GM18508 (cell line): ENCODE results near the gene IFITM5.
A peak's percentile ranks its signal among the peaks of the same experiment; 100 is the strongest.

Experiments
- ATAC-seq: cut with Tn5 transposase; IDR thresholded peaks from one replicate; pipeline ENCODE4 v1.9.1; 2021; ENCODE audit warnings: moderate number of reproducible peaks; ENCODE audit not compliant: insufficient read depth, unreplicated experiment

IFITM5 gene

DNA sequence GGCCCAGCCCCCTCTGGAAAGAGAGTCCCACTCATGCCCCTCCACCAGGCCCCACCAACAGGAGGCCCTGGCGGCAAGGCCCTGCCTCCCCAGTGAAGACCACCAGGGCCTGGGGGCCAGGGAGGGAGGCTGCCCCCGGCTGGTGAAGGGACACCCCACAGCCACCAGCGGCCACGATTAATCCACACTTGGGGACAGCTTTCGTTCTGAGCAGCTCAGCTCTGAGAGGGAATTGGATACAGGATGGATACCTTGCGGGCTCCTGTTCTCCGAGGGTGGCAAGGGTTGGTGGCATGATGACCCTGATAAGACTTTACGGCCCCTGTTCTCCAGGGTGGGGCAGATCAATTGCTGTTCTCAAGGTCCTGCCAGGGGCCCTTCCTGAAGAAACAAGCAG lies 28.0 kb downstream of the IFITM5 start:
- ATAC-seq, result no peak

DNA sequence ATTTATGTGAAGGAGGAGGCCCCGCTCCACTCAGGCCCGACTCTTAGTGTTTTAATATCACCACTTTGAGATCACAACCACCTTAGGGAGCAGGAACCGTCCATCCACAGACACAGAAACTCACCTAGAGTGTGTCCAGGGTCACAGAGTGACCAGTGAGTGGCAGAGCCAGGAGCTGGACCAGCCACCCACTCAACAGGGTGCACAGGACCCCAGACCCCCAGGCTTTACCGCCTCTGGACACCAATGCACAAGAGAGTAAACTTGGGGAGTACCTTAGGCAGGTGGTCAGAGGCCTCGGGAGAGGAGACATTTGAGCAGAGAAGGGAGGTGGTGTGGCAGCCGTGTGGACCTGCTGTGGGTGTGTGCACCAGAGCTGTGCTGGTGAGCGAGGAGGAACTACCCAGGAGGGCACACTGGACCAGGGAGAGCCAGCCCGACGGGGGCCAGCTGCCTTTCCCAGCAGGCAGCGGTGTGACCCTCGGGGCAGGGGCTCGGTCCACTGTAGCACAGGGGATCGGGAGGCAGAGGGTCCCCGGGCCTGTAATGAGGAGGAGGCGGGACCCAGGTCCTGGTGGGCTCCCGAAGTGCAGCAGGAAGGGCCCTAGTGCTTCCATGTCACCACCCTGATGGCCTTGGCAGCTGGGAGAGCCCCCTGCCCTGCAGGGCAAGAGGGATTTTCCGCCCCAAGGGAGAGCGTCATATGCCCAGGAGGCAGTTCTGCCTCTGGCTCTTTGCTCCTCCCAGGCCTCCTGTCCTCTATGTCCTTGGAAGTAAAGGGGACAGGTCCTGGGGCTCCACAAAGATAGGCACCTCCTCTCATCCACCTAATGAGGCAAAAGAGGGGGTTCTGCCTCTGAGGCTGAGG lies 28.6 kb downstream of the IFITM5 start:
- no peak for ATAC-seq

DNA sequence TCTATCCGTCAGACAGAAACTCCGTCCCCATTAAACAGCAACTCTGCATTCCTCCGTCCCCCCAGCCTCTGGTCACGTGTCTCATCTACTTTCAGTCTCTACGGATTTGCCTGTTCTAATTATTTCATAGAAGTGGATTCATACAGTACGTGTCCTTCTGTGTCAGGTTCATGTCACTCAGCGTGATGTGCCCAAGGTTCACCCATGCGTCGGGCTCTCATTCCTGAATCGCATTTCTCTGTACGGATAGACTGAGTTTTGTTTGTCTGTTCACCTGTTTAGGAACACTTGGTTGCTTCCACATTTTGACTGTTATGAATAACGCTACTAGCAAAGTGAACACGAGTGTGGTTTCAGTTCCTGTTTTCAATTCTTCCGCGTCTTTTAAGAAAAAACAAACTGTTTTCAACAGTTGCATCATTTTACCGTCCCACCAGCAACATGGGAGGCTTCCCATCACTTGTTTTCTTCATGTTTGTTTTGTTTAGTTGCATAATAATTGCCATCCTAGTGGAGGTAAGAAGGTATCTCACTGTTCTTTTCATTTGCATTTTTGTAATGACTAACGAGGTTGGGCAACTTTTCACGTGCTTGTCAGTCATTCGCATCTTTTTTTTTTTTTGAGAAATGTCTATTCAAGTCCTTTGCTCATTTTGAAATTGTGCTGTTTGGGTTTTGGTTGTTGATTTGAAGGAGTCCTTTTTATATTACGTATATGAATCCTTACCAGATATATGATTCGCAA lies 30.0 kb downstream of the IFITM5 start:
- ATAC-seq, result peak; percentile 63

DNA sequence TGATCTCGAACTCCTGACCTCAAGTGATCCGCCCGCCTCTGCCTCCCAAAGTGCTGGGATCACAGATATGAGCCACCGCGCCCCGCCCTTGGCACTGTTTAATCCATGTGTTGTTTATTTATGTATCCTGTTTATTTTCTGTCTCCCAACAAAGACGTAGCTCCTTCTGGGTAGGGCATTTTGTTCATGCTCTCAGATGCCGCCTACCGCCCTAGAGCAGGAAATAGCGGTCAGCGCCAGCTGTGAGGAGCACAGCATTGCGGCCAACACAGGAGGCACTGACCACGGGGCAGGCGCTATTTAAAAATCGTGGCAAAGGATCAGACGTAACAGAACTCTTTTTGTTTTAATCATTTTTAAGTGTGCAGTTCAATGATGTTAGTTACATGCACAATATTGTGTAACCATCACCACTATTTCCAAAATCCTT lies 30.6 kb downstream of the IFITM5 start:
- ATAC-seq, result peak; percentile 26

DNA sequence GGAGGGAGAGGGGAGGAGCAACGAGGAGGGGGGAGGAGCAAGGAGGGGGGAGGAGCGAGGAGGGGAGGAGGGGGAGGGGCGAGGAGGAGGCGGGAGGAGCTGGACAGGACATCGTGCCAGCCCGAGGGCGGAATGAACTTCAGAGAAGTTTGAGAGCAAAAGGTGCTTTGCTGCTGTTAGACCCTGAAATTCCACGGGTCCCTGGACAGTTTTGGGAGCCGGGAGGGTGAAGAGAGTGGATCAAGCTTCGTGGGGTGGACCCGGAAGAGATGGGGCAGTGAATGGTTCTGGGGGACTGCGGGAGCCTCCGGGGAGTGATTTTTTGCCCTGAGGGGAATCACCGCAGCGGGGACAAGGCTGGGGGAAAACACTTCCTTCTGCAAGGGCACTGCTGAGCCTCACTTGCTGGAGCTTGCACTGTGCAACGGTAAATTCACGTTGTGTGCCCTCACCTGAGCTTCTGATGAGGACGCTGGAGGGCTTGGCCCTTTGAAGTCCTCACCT lies 31.8 kb downstream of the IFITM5 start:
- no peak for ATAC-seq

DNA sequence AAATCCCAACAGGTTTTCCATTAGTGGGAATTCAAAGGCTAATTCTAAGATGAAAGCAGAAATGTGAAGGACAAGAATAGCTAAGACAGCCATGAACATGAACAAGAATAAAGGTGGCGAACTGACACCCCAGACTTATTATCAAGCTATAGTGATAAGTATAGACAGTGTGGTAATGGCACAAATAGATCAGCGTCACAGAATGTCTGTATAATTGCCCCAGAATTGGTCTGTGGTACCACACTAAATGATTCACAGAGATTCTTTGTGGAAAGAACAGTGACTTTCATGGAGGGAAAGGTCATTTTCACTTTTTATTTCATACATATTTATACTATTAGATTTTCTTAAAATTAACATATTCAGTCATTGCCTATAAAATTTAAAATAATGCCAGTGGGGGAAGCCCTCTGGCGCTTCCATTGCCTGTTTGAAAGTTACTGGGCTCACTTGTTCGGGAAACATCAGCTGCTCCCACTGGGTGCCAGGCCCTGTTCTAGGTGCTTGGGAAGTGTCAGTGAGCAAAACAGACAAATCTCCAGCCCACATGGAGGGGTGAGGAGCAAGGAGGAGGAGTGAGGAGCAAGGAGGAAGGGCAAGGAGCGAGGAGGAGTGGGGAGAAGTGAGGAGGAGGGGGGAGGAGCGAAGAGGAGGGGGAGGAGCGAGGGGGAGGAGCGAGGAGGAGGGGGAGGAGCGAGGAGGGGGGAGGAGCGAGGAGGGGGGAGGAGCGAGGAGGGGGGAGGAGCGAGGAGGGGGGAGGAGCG lies 32.5 kb downstream of the IFITM5 start:
- ATAC-seq, result no peak

DNA sequence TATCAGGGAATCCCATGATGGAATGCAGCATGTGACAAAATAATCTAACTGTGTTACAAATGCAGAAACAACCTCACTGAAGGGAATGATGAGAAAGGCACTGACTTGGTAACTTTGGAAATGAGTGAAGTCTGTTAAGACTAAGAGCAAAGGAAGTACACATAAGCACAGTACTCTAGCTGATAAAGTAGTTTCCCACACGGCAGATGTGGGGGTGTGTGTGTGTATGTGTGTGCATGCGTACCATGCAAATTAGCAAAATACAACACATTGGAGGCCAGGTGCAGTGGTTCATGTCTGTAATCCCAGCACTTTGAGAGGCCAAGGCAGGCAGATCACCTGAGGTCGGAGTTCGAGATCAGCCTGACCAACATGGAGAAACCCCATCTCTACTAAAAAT lies 37.7 kb downstream of the IFITM5 start:
- ATAC-seq, result no peak

DNA sequence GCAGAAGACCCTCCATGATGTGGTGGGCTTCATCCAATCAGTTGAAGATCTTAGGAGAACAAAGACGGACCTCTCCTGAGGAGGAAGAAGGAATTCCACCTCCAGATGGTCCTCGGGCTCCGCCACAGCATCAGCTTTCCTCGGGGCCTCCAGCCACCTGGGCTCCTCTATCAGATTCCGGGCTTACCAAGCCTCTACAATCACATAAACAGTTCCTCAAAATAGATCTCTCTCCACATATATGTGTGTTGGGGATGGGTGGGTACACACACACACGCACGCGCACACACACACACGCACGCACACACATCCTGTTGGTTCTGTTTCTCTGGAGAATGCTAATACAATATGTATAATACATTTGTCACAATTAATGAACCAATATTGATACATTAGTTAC lies 39.9 kb downstream of the IFITM5 start:
- ATAC-seq, result no peak

DNA sequence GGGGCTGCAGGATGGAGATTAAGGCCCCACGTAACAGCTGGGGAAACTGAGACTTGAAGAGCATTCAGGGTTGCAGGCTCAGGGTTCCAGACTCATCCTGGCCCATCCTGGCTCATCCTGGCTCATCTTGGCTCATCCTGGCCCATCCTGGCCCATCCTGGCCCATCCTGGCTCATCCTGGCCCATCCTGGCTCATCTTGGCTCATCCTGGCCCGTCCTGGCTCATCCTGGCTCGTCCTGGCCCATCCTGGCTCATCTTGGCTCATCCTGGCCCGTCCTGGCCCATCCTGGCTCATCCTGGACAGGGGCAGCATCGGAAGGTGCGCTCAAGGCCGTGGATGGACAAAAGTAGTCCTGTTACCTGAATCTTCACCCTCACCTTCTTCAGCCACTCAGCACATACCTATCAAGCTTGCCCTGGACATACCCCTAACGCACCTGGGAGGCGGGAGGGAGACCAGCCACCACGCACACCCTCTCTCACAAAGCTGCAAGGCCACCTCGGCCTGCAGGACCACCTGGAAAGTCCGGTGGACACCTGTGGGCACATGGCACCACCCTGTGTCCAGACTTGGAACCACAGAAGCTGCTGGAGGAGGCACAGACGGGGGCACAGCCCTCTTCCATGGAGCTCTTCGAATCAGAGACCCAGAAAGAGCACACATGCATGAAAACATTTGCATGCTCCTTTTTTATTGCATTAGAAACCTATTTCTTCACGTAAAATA lies 41.4 kb downstream of the IFITM5 start:
- ATAC-seq, result no peak

DNA sequence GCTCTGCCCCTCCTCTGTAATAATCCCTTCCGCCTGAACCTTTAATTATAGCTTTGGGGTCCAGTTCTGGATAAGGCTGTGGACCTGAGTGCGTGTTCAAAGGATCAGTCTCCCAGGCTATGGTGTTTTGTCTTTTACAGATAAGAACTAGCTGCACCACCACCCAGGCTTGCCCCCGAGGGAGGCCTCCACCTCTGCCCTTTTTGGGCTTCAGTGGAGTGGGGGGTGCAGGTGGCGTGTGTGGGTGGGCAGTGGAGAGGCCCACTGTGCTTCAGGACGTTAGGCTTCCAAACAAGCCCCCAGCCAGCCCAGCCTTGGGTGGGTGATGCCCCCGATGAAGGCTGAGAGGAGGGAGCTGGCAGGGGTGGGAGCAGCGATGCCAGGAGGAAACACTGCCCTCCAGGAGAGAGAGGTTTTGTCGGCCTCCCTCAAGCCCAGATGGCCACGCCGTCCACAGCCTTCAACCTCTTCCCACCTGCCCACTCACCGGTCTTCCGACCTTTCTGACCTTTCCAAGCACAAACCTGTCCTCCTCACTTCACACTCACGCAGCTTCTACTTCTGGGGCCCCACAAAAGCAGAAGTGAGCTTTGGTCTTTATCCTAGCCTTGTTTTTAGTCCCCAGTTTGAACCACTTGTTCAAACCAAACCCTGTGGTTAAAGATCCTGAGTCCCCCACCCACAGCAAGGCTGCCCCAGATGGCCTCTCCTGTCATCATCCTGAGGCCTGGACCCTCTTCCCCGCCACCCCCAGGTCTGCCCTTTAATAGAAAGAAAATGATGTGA lies 42.2 kb downstream of the IFITM5 start:
- ATAC-seq, result no peak

DNA sequence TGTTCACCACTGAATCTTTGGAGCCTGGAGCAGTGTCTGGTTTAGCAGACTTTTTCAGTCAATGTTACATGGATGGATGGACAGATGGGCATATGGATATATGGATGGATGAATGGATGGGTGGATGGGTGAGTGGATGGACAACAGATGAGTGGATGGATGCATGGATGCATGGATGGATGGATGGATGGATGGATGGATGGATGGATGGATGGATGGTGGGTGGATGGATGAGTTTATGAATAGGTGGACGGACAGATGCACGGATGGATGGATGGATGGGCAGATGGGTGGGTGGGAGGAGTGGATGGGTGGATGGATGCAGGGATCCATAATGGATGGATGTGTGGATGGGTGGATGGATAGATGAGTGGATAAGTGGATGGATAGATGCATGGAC lies 43.5 kb downstream of the IFITM5 start:
- ATAC-seq, result no peak

DNA sequence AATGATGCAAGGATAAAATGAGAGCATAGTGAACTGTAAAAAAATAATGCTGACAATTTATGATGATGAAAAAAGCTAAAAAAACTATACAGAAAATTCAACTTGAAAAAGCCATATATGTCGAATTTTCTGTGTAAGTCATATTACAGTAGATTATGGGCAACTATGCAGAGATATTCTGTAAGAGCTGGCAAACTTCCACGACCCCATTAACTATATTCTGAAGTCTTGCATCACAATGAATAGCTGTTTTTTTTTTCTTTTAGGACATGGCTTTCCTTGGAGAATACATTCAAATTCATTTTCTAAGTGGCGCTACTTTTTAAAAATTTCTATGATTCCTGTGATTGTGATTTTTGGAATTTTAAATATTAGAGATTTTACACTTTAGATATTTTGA lies 44.1 kb downstream of the IFITM5 start:
- ATAC-seq, result no peak

DNA sequence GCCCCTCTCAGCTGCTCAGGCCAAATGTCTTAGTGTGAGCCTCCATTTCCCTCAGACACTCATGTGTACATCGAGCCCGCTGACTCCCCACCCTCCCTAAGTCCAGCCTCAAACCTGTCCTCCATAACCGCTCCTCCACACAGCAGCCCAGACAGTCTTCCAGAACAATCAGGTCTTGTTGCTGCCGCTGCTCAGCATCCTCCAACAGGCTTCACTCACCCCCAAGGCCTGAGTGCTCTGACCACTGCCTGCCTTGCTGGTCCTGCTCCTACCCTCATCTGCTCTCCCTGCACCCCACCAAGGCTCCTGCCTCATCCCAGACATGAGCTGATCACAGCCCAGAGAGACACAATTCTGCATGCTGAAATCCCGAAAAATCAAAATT lies 45.4 kb downstream of the IFITM5 start:
- ATAC-seq, result no peak

DNA sequence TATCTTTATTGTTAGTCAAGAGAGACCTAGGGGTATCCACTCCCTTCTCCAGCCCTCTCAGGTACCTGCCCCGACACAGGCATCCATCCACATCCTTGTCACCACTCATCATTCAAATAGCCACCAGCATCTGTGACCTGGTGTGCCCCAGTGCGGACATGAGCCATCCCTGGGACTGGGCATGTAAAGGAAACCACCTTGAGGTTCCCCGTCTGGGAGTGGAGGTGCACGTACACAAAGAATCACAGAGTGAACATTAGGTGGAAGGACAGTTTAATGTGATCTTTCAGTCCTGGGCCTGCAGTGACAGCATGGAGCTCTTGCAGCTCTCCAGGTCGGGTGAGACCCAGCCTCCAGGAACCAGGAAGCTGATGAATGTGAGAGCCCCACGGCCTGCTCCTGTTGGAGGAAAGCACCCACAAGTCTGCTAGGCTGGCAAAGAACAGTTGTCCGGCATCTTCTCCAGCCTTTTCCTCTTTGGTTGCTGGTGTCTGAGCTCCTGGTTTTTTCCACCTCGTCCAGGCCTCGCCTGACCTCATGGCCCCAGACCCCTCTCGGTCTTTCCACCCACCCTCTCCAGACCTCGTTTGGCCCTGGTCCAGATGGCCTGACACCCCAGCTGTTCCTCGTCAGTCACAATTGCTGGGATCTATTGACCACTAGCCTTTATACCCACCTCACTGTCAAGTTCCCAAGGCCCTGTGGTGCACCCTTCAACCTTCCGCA lies 46.0 kb downstream of the IFITM5 start:
- no peak for ATAC-seq

DNA sequence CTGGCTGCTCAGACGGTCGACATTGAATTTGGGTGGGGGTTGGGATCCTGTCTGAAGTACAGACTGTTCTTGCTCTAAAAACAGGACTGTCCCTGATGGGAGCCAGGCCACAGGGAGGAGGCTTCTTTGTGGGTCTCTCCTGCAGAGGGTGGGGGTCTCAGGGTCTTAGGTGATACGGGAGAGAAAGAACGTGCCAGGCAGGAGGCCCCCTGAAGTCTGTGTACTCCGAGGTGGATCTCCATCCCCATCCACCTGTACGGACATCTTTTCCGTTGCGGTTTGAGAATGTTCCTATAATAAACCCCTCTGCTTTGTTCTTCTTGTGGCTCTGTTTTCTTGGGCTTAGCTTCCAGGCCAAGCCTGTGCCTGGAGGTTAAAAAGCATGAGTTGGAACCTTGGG lies 46.7 kb downstream of the IFITM5 start:
- no peak for ATAC-seq

DNA sequence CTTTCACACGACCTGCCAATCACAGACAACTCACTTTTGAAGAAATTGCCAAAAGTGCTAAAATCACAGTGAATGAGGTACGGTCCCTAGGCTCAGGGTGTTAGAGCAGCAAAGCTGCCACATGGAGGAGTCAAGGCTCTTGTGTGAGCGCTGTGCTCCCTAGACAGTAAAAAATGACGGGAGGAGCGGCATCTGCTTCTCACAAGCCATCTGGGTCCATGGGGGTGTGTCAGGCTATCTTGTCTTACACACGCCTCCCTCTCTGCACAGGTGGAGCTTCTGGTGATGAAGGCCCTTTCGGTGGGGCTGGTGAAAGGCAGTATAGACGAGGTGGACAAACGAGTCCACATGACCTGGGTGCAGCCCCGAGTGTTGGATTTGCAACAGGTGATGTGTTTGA lies 47.8 kb downstream of the IFITM5 start:
- ATAC-seq, result no peak

DNA sequence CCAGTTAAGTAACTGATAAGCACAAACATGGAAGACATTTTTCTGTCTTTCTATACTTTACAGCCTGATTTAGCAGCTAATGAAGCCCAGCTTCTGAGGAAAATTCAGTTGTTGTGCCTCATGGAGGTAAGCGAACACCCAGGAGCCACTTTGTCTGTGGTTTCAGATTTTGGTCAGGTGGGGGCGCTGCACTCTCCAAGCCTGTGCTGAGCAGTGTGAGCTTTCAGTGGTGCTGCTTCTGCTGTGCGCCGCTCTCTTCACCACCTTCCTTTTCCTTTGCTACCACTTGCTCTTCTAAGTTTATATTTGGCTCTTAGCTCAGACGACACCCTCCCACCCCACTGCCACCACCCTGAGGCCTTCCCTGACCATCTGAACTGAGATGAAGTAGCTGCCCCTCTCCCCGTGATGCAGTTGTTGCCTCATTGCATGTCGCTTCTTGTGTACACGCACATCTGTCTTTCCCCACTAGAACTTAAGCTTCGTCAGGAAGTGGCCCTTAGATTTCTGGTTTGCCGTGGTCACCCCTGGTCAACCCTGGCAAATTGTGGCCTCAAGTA lies 48.5 kb downstream of the IFITM5 start:
- no peak for ATAC-seq

DNA sequence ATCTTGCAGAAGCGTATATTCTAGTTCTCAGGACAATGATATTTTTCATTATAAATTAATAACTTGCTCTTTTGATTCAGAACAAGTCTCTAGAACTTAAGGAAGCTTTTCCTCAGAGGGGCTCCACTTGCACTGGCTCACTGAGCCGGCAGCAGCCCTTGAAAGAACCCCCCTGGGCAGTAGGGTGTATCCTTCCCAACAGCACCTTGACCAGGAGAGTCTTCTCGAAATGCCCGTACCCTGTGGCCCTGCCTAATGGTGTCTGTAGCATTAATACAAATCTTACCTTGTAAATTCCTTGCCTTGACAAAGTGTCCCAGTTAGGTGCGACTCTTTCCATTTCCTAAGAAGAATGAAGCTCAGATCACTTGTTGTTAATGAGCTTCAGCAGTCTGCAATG lies 49.1 kb downstream of the IFITM5 start:
- no peak for ATAC-seq
